ENCODE results near the gene FAM221B.

Gene FAM221B

DNA sequence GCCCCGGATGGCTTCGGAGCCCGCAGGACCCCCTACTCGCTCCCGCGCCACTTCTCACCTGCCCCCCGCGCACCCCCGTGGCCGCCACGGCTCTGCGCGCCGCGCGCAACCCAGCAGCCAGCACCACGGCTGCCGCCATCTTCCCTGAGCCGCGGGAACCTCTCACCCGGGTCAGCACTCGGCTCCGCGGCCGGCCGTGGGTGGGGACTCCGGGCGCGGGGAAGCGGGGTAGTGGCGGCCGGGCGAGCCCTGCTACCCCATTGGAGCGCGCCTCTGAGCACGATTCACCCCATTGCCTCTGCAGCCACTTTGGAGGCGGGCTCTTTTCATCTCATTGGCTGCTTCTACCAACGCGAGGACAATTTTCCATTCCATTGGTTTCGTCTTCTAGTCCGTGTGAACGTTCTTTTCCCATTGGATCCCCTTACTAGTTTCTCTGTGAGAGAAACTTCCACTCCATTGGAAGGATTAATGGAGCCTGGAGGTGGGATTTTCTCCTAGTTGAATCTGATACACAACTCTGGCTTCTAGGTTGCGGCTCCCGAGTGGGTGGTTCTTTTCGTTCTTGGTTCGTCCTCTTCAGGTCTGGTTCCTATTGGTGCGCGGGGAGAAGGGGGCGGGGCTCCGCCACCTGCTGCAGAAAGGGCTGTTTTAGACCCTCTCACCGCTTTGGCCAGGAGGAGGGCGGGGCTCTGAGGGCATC lies 13.5 kb downstream of the FAM221B start, which contains the start of gene HINT2:
Gene HINT2 (minus strand): TSS at position 202 of the 703 bp plus-strand sequence. CDS start 63 bp downstream, at position 139.
- peak; percentile 99 to 100 for DNase-seq

DNA sequence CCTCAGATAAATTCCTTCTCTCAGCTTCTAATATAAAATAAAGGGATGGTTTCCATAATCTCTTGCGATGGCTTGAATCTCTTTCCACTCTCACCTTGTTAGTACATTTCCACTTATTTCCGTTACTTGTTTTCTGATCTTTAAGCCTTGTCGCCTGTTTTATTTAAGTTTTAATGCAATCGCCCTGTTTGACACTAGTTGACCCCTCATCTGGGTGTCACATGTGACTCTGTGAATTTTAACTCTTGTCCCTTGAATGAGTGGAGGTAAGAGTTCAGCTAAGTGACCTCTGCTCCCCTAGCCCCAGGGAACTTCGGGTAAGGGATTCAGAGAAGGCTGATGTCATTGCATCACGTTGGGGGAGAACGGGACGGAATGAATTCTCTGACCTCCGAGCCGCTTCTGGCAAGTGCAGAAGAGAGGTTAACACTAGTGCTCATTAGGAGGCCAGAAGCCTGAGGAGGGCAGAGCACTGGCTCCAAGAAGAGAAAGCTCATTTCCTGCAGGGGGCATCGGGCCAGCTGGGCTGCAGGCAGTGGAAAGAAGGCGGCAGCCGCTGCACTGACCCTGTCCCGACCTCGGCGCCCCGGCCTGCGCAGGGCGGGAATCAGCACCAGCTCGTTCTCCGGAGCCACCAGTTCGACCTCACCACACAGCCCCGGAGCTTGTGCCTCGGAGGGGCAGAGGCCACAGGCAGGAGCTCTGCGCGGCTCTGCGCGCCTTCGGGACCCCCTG lies 14.3 kb downstream of the FAM221B start:
- DNase-seq = peak in 1 of 2 experiments; percentile 49

DNA sequence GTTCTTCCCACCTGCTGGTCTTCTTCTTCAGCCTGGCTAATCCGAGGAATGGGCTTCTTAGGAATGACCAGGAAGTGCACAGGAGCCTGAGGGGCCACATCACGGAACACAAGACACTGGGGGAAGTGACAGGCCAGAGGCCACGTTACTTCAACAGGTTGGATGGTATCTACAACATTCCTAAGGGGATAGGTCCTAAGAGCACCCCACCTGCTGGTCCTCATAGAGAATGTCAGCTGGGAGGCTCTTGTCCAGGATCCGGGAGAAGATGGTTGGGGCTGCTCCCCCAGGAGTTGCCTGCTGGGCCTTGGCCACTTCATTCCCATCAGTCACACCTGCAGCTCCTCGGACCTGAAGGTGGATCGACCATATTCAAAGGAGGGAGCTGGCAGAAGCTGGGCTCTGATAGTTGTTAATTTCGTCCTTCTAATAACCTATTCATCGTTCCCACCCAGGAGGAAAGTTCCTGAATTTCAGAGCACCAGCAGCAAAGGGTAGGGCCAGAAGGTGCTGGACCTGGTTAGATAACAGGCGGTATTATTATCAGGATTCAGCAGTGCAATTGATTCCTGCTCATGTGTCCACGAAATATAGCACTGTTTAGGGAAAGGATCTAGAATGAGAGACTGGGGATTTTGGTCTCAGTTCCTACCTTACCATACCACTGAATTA lies 15.0 kb downstream of the FAM221B start:
- peak; percentile 24 to 52 for DNase-seq

DNA sequence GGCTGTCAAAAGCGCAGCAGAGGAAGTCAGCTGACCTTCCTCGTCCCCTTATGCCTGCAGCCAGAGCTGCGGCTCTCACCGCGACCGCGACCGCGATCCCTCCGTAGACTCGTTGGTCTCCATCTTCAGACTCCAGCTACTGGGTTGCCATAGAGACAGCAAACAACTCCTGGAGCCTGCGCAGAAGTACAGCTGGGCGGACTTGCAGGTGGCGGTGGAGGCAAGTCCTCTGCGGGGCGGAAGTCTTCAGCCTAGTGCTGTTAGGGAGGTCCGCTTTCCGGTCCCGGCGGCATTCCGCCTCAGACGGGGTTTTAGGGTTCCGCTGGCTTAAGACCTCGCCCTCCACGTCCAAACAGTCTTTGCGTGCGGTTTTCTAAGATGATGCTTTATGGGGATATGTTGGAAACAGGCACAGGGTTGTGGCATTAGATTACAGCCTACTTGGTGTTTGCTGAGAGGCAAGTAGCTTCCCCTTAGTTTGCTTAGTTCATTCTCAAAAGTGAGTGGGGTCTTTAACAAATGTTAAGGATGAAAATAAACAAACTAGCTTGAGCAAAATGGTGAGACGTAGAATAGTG lies 16.4 kb downstream of the FAM221B start, which contains the start of gene SPAG8:
Gene SPAG8 (minus strand): TSS at position 238 of the 578 bp plus-strand sequence. CDS start 115 bp downstream, at position 123.
- DNase-seq = peak; percentile 97

DNA sequence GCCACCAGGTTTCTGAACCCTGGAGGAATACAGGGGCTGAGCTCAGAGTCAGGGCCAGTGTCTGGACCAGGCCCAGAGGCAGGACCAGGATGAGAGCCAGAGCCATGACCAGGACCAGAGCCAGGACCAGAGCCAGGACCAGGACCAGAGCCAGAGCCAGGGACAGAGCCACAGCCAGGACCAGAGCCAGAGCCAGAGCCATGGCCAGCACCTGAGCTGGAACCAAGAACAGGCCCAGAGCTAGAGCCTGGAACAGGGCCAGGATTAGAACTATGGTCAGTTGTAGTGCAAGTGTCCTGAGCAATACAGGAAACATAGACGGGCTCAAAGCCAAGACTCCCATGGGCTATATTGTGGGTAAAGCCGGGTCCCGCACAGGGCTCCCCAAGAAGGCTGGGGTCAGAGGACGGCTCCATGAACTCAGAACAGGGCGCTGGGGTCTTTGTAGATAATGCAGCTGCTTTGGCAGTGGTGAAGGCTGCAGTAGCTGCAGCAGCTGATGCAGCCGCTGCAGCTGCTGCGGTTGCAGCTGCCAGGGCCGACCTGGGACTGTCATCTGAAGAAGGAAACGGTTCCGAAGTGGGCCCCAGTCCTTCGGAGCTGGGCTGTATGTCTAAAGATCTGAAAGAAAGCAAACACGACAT lies 17.0 kb downstream of the FAM221B start:
- no peak for DNase-seq

DNA sequence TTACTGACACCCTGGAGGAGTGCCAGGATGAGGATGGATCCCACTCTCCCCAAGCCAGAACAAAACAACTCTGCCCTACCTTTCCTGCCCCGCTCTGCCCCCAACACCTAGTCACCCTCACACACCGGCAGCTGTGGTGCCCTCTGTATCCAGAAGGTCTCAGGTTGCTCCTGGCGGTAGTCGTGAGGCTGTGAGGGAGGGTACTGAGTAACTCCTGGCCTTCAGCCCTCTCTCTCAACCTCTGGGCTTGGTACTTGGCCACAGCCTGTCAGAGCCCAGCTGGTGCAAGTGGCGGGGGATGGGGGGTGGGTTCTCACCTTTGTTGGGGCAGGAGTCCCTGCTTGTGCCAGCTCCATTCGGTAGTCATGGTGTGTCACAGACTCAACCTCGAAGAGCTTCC lies 18.4 kb downstream of the FAM221B start:
- DNase-seq = no peak

DNA sequence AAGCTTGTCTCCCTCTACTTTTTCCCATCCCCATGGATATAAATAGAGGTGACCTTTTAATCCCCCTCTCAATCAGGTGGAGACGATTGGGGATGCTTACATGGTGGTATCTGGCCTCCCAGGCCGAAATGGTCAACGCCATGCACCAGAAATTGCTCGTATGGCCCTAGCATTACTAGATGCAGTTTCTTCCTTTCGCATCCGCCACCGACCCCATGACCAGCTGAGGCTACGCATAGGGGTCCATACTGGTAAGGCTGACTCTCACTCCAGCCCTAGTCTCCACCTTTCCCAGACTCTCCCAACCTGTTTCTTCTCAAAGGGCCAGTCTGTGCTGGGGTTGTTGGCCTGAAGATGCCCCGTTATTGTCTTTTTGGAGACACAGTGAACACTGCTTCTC lies 20.1 kb downstream of the FAM221B start:
- no peak for DNase-seq

DNA sequence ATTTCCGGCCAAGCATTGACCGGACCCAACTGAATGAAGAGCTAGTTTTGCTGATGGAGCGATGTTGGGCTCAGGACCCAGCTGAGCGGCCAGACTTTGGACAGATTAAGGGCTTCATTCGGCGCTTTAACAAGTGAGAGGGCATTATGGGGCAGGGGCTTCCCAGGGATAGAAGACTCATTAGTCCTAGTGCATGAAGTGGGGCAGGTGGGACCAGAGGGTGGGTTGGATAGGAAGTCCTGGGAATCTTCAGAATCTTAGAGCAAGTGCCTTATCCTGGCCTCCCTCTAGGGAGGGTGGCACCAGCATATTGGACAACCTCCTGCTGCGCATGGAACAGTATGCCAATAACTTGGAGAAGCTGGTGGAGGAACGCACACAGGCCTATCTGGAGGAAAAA lies 22.4 kb downstream of the FAM221B start:
- no peak for DNase-seq

DNA sequence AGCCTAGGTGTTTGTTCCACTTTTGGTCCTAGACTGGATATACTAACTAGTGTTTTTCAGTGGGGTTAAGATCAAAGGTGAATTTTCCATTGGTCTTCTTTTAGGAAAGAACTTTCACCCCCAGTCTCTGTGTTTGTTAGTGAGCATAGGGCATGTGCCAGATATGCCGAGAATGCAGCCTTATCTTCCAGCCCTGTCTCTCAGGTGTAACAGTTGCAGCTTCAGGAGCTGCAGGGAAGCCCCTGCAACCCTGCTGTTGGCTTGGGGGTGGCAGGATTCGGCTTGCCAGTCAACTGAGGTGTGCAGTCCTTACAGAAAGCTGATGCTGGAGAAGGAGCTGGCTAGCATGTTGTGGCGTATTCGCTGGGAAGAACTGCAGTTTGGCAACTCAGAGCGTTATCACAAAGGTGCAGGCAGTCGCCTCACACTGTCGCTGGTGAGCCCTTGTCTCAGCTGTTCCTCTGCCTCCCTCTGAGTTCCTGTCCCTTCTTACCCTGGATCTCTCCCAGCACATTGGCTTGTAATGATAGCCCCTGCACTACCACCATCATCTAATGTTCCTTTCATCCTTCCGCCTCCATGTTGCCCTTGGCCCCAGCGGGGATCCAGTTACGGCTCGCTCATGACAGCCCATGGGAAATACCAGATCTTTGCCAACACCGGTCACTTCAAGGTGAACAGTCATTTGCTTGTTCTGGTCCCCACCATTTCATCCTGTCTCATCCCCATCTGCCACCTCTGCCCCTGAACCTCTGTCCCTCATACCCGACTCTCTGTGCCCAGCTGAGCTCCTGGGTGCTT lies 27.0 kb downstream of the FAM221B start:
- no peak for DNase-seq

DNA sequence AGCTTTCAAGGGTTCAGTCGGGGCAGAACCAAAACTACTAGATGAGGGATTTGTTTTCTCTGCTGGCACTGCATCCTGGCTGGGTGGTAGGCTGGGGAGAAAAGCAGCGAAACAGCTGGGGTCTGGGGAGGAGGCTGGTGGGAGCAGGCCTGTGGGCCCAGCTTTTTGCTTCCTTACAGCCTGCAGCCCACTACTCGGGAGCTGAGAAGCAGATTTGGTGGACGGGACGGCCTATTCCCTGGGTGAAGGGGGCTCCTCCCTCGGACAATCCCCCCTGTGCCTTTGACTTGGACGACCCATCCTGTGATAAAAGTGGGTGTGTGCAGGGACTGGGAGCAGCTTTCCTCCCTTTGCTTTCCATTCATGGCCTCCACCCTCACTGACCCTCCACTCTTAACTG lies 28.0 kb downstream of the FAM221B start:
- no peak for DNase-seq

DNA sequence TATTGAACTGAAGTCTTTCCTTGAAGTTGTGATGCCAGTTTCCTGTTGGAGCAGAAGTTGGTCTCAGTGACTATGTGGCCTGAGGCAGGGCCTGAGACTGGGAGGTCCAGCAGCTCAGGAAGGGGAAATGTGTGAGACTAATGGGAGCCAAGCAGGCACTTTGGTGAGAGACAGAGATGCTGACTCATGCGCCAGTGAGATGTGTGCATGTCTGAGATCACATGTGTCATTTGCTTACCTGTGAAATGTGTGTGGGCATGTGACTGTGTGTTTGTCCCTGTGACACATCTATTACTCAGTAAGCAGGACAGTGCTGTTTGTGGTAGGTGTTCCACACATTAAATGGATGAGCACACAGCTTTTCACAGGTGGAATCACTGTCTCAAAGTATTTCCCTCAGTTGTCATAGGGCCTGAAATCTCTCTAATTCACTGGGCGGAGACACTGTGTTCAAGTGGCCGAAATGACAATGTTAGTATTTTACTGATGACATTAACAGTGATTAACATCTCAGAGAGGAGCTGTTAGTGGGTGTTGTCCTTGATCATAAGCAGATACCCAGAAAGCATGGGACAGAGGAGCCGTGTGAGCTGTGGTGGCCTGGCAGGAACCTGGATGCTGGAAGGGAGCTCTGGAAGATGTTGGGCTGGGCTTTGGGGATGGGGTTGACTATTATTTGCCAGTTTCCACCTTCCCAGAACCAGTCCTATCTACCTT lies 29.7 kb downstream of the FAM221B start:
- DNase-seq = no peak

DNA sequence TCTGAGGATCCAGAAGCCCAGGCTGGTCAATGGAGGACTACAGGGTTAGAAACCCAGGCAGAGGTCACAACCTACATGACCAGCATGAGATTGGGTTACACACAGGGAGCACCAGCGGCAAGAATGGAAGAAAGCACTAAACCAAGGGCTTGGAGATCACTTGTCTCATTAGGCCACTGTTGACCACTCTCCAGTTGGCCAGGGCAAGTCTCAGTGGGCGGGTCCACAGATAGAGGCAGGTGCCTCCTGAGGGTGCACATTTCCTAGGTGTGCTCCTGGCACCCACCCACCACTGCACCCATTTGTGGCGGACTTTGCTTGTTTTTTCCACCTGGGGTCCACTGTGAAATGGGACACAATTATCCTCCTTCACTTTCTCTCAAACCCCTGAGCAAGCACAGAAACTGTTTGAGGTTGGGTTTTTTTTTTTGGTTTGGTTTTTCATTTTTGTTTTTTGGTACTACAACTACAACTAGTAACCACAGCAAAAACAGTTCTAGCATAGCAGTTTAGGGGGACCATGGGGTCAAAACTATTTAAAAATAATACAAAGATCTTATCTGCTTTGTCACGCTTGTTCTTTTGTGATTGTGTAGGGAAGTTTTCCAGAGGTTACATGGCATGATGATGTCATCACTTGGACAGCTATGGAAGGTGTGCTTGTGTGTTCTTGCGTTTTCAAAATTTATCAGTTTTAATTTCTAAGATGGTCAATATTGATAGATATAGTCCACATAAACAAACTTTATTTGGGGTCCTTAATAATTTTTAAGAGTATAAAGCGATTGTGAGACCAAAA lies 31.0 kb downstream of the FAM221B start:
- DNase-seq = no peak

DNA sequence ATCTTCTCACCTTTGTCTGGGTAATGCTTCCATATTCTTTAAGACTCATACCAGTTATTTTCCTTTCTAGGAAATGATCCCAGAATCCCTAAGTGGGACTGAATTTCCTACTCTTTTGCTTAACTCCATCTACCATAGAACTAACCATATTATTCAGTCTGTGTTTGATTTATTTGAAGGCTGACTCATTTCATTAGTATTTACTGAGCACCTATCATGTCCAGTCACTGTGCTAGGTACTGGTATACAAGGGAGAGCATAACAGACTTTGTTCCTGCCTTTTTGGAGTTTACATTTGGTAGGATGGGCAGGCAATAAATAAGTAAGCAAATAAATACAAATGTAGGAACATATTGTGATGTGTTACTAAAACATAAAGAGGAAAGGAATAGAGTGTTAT lies 32.8 kb downstream of the FAM221B start:
- no peak for DNase-seq

DNA sequence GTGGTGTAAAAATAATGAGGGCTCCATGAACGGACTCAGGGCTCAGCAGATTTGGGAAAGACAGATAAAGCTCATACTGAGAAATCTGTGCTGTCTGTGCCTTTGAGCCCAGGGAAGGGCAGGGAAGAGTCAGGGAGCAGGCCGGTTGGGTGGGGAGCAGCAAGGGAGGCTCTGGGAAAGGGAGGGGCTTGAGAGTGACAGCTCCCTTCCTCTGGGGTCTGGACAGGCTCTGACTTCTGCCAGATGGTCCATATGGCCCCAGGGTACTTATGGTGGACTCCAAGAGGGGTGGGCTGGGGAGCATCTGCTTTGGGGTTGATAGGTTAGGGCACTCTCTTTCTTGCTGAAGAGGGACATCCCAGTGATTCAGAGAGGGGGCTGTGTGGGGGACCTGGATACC lies 35.1 kb downstream of the FAM221B start:
- DNase-seq = no peak

DNA sequence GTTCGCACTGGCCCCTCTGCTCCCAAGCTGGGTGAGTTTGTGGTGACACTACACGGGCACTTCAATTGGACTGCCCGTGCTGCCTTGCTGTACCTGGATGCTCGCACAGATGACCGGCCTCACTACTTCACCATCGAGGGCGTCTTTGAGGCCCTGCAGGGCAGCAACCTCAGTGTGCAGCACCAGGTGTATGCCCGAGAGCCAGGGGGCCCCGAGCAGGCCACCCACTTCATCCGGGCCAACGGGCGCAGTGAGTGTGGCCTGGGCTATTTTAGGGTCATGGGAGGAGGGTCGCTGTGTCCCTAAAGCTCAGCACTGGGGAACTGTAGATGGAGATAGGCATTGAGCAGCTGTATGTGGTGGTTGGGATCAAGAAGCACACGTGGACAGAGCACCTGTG lies 35.7 kb downstream of the FAM221B start:
- DNase-seq = no peak

DNA sequence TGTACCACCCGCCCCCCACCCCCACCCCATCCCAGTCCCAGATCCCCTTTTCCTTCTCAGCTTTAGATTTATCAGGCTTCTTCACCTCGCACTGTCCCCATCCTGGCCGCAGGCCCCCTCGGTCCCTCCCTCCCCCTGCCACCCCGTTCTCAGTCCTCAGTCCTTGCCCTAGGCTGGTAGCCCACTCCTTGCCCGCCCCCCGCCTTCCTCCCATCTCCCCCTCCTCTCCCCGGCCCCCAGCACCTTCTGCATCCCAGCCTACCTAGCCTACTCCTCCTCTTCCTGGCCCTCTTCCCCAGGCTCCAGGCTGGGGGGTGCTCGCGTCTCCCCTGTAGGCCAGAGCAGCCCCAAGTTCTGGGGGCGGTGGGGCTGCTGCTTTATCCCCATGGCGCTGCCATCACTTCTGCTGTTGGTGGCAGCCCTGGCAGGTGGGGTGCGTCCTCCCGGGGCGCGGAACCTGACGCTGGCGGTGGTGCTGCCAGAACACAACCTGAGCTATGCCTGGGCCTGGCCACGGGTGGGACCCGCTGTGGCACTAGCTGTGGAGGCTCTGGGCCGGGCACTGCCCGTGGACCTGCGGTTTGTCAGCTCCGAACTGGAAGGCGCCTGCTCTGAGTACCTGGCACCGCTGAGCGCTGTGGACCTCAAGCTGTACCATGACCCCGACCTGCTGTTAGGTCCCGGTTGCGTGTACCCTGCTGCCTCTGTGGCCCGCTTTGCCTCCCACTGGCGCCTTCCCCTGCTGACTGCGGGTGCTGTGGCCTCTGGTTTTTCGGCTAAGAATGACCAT lies 36.3 kb downstream of the FAM221B start:
- DNase-seq = no peak

DNA sequence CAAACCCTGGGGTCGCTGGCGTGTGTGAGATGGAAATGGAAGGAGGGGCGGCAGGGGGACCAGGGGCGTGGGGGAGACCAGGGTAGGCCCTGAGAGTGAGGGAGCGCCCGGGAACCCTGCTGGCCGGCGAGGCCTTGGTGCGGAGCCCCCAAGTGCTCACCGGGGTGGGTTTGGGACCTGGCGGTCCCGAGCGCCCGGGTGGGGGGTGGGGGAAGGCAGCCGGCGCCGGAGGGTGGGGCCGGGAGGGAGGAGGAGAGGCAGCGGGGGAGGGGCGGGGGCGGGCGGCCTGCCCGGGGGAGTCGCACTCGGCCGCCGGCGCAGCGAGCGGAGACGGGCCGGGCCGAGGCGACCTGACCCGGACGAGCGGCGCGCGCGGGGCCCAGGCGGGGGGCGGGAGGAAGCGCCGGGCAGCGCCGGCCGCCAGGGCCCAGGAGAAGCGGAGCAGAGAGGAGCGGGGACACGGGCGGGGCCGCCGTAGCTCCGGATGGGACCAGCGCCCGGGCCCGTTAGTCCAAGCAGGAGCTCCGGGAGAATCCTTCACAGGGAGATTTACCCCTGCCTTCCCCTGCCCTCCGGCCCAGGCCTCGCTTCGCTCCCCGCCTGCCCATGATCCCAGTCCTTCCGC lies 37.1 kb downstream of the FAM221B start, which contains the start of gene NPR2:
Gene NPR2 (plus strand): TSS at position 295 of the 625 bp plus-strand sequence. CDS start 818 bp downstream, outside the sequence.
- DNase-seq = peak in 1 of 2 experiments; percentile 30

DNA sequence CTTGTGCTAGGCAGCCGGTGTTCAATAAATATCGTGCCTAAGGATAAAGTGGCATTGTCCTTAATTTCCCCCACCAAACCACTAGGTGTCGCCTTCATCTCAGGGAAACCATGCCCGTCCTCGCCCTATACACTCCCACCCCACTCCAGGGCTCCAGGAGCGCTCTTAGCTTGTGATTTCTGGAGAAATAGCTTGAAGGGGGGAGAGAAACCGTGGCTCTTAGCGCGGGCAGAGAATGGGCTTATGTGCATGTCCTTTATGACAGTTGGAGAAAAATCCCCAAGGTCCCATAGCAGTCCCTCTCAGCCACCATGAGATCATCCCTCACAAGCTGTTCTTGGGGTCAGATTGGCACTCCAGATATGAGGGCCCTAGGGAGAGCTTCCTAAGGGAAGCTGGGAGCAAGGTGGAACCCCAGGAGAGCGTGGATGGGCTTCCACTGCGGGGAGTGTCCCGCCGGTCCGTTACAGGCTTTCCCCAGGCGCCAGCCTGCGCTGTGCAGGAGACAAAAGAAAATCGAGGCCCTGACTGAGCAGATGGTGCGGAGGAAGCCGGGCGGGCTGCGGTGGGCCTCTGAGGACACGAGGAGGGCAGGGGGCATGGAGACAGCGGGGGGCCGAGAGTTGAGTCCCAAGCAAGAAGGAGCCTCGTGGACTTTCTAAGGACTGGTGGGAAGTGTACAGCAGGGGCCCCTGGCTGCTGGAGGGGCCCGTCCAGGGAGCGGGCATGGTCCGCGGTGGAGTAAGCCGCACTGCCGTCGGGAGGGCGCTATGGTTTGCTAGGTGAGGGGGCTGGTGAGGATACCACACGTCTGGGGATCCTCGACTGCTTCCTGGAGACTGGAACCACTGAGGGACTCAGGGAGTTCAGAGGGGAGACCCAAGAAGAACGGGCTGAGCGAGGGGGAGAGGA lies 37.9 kb downstream of the FAM221B start:
- DNase-seq = peak; percentile 32 to 84
